EH (cell line): ENCODE measurements around the gene ZNF219.
A peak's percentile ranks its signal among the peaks of the same experiment; 100 is the strongest.

ENCODE experiments used
- DNase-seq: peaks from one replicate; pipeline ENCODE4 v3.0.0-alpha.2; 2015; ENCODE audit warnings: low read depth

Gene ZNF219

DNA sequence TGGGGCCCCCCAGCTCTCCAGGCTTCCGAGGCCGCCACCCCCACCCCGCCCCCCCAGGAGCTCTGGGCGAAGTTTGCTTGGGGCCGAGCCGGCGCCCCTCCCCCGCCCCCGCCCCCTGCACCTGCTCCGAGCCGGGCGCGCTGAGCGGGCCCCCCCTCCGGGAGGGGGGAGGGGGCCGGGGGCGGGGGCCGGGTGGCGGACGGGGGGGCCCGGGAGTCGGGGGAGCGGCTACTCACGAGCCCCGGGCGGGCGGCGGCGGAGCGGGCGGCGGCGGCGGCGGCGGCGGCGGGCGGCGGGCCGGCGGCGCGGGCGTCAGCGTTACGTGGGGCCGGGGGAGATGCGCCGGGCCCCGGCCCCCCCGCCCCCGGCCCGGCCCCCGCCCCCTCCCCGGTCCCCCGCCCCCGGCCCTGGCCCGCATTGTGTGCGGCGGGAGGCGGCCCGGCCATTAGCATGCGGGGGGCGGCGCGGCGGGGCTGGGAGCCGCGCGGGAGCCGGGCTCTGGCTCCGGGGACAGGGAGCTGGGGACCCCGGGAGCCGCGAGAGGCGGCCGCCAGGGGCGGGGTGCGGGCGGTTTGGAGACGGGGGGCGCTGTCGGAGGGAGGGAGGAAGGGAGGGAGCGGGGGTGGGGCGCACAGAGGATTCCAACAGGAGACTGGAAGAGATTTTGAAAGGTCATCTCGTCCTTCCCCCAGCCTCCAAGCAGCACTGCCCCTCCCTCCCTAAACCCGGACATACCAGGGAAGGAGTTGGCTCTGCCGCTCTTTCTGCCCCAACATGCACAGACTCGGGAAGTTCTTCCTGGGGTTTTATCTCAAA is at the start of gene ZNF219:
Gene ZNF219, minus strand, starts transcription at position 580 of the 816 bp plus-strand sequence. CDS start 5,064 bp downstream, outside the sequence.
- DNase-seq: peak; percentile 64

DNA sequence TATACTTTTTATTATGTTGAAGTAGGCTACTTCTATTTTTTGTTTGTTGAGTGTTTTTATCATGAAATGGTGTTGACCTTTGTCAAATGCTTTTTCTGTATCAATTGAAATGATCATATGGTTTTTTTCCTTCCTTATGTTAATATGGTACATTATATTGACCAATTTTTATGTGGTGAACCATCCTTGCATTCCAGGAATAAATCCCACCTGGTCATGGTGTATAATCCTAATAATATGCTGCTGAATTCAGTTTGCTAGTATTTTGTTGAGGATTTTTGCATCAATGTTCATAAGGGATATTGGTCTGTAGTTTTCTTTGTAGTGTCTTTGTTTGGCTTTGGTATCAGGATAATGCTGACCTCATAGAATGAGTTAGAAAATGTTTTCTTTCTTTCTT is 47.0 kb upstream of the ZNF219 start:
- DNase-seq: no peak

DNA sequence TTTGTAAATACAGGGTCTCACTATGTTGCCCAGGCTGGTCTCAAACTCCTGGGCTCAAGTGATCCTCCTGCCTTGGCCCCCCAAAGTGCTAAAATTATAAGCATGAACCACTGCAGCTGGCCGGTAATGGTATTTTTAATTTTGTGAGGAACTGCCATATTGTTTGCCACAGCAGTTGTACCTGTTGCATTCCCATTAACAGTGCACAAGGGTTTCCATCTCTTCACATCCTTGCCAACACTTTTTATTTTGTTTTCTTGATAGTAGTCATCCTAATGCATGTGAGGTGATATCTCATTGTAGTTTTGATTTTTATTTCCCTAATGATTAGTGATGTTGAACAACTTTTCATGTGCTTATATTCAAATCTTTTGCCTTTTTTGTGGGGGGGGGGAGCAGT is 43.9 kb upstream of the ZNF219 start:
- DNase-seq: no peak

DNA sequence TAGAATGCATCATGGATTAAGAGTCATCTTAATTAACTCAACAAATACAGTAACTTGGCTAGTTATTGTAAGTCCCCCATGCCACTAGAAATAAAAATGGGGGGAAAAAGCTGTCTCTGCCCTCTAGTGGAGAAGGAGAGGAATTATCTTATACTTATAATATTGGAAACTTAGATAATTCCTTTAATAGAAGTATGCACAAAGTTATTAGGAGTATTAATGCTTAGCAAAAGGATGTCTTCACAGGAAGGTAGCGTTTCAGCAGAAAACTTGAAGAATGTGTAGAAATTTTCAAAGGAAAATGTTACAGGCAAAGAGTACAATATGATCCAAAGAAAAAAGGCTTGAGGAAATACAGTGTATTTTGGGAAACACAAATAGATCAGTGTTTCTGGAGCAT is 37.6 kb upstream of the ZNF219 start:
- peak; percentile 10 for DNase-seq

DNA sequence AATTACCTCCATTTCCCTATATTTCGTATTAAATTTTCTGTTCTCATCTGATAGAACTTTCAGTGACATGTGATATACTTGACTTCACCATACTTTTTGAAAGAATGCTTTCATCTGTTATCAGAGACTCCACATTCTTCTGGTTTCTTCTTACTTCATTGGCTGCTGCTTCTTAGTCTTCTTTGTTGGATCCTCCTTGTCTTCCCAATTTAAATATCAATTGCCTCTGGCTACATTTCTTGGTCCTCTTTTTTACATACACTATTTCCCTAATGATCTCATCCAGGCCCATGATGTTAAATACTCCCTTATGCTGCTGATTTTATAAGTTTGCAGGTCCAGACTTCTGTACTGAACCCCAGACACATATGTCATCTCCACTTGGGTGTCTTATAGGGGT is 35.4 kb upstream of the ZNF219 start:
- DNase-seq: no peak

DNA sequence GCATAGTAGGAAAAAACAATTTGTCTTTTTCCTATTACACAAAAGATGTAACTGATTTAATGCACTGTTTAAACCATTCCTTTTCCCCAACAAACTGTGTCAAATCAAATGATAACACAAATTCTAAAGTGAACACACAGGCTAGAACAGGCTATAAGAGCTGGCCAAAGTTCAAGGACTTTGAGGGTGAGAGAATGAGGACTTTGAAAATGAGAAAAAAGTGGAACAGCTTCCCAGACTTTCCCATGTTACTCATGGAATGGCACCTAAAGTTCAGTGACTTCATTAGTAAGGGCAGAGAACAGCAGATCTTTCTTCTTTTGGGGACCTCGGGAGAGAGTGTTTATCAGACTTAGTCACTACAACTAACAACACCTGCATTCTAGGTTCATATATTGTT is 25.0 kb upstream of the ZNF219 start:
- DNase-seq: no peak

DNA sequence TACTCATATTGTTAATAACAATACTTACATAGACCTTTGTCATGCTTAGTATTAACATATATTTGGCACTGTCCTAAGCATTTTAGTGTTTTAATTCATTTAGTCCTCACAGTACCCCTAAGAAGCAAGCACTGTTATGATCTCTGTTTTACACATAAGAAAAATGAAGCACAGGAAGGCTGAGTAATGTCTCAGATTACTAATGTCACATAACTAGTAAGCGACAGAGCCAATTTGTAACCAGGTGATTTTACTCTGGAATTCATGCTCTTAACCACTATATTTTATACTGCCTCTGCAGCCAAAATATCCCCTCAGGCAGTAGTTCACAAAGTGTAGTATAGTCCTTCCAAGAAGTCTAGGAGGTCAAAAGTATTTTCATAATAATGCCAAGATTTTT is 22.7 kb upstream of the ZNF219 start:
- DNase-seq: no peak

DNA sequence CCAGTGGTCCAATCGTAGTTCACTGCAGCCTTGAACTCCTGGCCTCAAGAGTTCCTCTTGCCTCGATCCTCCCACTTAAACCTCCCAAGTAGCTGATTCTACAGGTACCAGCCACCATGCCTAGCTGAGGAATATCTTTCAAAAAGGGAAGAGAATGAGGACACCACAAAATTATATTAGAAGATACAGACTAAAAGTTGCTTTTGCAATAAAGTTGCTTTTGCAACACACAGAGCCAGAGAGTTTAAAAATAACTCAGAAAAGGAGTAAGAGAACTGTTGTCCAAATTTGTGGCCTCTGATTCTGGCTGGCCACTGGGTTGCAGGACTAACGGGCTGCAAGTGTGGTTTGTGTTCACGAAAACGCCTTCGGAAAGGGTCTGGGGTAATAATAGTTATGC is 22.2 kb upstream of the ZNF219 start:
- no peak for DNase-seq

DNA sequence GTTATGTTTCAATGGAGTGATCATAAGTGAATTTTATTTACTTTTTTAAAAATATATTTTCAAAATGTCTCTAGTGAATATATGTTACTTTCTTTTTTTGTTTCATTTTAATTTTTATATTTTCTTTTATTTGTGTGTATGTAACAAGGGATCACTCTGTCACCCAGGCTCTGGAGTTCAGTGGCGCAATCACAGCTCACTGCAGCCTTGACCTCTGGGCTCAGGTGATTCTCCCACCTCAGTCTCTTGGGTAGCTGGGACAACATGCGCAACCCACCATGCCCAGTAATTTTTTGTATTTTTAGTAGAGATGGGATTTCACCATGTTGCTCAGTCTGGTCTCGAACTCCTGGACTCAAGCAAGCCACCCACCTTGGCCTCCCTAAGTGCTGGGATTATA is 20.5 kb upstream of the ZNF219 start:
- DNase-seq: no peak

DNA sequence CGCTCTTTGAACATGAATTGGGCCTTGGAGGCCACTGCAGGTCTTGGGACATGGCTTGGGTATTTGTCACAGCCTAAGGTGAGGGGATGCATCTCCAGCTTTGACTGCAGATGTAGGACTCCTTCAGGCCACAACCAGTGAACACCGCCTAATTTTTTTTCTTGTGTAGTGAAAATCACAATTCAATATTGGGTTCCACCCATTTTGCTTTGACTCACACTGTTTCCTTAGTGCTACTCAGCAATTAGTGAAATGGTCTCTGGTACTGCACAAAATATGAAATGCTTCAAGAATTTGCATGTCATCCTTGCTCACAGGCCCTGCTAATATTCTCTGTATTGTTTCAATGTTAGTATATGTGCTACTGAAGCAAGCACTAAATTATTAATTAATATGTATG is 14.9 kb upstream of the ZNF219 start:
- no peak for DNase-seq

DNA sequence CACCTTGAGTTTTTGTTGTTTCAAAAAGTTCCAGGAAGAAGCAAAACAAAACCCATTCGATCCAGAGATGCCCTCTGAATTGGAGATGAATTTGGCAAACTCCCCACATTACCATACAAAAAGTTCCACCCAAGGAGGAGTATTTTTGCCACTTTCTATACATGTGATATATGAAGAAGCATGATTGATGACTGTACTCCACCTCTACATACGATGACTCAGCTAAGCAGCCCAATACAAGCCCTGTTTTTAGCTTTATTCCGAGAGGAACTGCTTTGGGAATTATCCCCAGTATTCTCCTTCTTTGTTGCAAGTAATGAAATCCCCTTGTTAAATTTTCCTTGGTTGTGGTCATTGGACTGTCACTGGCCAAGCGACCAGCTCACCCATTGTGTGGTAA is 13.8 kb upstream of the ZNF219 start:
- DNase-seq: no peak

DNA sequence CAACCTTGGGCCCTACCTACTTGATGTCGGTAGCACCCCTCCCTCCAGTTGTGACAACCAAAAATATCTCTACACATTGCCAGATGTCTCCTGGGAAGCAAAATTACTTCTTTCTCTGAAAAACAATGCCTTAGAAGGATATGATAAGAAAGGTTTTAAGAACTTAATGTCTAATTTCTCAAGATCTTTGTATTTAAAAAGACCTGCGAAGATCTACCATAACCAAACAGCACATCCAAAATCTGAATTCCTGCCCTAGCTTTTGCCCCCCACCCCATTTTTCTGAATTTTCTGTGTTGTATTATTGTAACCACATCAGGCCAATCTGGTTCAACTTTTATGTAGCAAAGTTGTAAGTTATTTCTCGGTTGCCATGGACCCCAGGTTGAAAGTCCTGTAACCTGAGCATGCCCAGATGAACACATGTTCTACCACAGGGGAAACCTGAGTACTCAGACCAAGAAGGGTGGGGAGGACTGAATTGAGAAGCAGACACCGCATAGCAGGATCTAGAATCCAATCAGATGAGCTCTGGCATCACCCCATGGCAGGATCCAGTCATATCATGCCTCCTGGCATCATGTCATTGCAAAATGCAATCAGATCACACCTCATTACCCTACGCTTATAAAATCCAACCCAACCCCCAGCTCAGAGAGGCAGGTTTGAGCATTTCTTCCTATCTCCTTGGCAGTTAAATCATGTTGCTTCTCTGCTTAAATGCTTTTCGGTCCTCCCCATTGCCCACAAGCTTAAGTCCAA is 11.1 kb upstream of the ZNF219 start:
- DNase-seq: no peak

DNA sequence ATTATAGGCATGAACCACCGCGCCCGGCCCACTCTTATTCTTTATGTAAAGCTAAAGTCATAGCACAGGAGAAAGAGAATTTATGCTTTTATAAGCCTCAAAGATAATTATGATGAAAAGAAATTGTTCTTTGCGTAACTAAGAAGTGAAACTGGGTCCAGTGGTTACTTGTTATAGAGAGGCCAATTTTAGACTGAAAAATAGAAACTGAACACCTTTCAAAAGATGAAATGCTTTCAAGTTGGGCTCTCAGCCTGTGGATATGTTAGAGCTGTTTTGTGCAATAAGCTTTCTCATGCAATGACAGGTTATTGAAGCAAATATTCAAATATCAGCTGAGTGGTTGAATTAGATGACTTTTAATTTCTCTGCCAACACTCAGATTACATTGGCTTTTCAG is 10.3 kb upstream of the ZNF219 start:
- no peak for DNase-seq

DNA sequence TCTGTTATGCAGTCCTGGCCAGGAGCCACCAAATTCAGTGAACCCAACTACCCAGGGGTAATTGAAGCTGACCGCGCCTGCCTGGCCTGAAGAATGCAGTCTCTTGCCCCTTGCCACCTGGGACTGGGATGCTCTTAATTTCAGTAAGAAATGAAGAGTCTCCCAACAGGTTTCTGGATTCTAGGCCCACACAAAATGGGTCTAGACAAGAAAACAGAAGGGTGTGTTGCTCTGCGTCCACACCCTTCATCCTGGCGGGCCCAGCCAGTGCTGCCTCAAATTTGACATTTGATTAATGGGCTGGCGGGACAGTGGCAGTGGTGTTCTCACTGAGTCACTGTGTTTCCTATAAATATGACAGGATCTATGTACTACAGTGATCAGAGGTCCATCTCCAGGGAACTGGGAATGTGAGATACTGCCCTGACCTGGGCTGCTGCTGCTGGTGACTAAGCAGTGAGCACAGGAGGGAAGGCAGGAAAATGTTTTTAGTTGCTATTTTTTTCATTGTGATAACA is 8.9 kb upstream of the ZNF219 start:
- DNase-seq: no peak

DNA sequence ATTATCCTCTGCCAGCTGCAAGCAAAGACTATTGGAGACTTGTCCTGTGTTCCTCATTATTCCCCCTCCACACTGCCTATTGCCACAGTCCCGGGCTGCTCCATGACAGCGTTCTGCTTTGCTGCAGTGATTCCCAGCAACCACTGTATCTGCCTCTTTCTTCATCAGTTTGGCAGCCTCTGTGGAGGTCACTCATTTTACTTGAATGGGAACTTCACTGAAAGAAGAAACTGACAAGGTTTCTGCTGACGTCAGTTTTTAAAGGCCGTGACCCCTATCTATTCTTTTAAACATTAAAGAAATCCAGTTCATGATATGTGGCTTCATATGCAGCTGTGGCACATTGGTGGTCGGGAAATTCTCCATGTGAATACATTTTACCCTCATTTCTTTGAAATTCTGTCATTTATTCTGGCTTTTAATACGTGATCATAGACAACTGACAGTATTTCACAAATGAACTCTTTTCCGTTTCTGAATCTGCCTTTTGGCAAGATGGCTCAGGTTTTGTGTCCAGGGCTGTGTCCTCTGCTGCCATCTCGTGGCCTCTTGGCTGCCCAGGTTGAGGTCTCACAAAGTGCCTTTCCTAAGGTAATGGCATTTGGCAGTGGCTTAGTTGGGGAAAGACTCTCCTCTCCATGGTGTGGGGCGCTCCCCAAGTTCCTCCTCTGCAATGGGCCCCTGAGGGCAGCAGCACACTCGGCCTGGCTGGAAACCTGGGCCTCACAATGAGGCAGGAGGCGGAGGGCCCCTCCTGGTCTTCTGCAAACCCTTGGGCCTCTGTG is 8.2 kb upstream of the ZNF219 start:
- peak; percentile 74 for DNase-seq

DNA sequence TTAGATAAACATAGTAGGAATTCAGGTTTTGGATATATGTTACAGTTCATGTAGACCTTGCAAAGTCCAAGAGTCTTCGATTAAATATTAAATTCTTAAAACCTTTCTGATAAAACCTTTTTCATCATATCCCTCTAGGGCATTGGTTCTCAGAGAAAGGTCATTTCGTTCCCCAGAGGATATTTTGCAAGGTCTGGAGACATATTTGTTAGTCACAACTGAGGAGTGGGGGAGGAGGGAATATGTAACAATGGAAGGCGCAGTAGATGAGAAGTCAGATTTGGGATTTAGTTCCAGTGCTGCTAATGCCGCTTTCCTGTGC is 7.7 kb upstream of the ZNF219 start:
- no peak for DNase-seq

DNA sequence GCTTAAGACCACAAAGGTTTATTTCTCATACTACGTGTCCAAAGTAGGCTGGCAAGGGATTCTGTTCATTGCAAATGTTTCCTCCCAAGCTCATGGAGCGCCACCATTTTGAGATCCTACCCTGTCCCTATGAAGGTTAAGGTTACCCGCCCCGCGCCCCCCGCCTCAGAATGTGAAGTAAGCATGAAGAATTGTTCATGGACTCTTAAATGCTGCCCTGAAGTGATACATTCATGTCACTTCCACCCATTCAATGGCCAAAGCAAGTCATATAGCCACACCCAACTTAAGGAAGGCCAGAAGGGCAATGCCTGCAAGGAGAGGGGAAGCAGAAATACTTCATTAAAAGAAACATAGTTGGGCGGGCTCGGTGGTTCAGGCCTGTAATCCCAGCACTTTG is 6.6 kb upstream of the ZNF219 start:
- no peak for DNase-seq

DNA sequence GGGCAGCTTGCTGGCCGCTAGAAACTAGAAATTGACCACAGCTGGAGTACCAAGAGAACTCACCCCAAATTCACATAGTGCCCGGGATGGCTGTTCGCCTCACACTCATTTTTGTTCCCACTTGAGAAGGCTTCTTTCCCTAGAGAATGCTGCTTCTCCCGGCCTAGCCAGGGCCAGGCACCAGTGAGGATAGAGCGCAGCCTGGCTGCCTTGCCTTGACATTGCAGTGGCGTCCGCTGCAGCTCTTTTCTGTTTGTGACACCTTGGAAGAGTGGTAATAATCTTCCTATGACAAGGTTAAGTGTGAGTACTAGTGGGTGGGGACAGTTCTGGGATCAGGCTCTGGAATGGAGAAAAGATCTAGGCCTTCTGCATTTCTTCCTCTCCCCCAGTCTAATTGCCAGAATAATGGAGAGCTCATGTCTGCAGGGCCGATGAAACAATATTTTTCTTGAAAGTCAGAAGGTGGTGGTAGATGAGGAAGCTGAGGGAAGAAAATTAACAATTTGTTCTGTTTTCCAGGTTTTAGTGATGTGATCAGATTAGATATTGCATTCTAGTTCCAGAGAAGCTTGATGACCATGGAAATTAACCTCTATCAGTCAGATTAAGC is 6.1 kb upstream of the ZNF219 start:
- DNase-seq: peak; percentile 80

DNA sequence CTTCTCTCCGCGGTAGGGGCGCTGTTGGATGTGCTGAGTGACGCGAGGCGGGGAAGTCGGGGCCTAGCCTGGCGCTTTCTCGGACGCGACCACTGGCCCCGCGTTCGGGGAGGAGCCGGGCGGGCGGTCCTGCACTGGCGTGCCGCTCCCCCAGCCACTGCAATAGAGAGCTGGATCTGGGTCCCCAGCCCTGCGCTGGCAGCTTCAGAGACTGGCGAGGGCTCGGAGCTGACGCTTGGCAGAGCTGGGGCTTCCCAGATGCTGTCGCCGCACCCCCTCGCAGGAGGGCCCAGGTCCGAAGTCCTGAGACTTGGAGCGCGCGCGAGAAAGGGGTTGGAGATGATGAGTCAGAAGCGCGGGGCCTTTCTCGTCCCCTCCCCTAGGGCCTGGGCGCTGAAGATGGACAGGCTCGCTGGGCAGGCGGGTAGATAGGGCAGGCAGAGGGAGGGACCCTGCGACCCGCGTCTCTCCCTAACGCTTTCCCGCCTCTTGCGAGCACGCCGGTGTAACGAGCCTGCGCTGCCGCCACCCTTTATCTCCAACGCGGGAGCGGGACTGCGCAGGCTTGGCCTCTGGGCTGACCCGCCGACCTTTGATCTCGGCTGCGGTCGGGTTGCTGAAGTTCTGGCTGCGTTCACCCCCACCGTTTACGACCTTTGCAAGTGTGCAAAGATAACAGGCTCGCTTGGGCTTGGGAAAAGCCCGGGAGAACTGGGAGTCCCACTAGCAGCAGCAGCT is 5.4 kb upstream of the ZNF219 start:
- peak; percentile 96 for DNase-seq

DNA sequence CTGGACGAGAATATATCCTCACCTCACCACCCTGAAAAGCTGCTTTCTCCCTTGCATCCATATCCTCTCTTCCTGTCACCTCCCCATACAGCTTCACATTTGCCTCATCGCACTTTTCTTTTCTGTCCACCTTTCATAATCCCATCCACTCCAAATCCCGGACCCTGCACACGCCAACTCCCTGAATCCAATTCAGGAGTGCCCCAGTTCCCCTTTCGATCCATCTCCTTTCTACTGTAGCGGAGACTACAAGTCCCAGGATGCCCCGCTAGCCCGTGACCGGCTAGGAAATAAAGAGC is 4.9 kb upstream of the ZNF219 start:
- DNase-seq: no peak

DNA sequence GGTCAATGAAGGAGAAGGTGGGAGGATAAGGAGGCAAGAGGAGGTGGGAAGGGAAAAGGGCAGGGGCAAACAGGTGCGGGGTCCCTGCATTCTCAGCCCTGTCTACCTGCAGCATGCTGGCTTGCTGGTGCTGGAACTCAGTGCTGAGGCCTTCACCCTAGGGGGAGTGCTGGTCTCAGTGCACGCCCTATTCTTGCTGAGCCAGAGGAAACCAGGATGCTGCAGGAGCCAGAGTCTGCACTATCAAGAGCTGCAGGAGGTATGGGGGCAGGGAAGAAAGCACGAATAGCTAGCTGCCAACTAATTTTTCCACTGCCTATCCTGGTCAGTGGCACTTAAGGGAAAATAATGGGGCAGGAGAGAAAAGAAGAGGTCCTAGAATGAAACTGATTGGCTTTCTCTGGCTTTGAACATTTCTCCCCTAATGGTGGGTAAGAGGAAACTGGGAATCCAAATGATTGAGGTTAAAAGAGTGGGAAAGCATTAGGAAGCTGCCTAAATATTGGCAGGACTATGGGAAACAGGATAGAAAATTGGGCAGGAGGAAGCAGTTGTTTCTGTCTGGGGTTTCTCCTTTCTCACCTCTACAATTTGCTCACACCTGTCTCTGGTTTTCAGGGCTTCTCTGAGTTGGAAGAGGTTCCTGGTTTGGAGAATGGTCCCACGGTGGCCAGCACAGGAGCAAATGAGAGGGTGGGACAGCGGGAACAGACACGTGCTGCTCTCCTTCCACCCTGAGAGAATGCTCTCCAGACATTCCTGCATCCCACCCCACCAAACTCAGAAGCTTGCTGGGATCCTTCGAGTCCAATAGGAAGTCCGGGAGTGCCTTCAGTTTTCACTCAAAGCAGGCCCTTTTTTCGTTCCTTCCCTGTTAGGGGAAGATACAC is 4.3 kb upstream of the ZNF219 start:
- no peak for DNase-seq
